H1 (cell line): ENCODE measurements around the gene TNFAIP2.

Source experiments
- CTCF ChIP-seq, 3 experiments: IDR thresholded peaks; 1 replicate in 2 of 3; 2 replicates in 1 of 3; pipeline versions ENCODE4 v1.5.1 to v1.6.1; 2011; ENCODE audit warnings: low read length in 3 of 3, mild to moderate bottlenecking in 3 of 3, inconsistent platforms in 2 of 3, low read depth in 1 of 3, moderate library complexity in 1 of 3; ENCODE audit not compliant: insufficient read depth in 1 of 3; ENCODE audit errors: control extremely low read depth in 1 of 3
- E2F6 ChIP-seq: IDR thresholded peaks from 2 replicates; pipeline ENCODE4 v1.6.1; 2012; ENCODE audit warnings: inconsistent platforms
- EP300 ChIP-seq, 2 experiments: IDR thresholded peaks; 1 replicate in 1 of 2; 2 replicates in 1 of 2; pipeline ENCODE4 v1.6.1; 2011 to 2012; ENCODE audit warnings: low read depth in 2 of 2, low read length in 2 of 2, mild to moderate bottlenecking in 2 of 2, borderline replicate concordance in 1 of 2, inconsistent platforms in 1 of 2, moderate library complexity in 1 of 2
- EZH2 ChIP-seq: fragments of 200-600 bp; sonication (generic); IDR thresholded peaks from 2 replicates; pipeline ENCODE4 v1.7.1; 2012; ENCODE audit warnings: low read depth, mild to moderate bottlenecking, moderate library complexity, low read length, inconsistent platforms; ENCODE audit not compliant: severe bottlenecking
- HDAC2 ChIP-seq, 2 experiments: fragments of 300-600 bp in 1 of 2; sonication (generic) in 1 of 2; IDR thresholded peaks; 2 replicates each; pipeline ENCODE4 v1.6.1; 2011 to 2012; ENCODE audit warnings: low read depth in 2 of 2, low read length in 2 of 2, mild to moderate bottlenecking in 2 of 2, moderate library complexity in 2 of 2, borderline replicate concordance in 1 of 2, inconsistent platforms in 1 of 2
- NRF1 ChIP-seq: IDR thresholded peaks from 2 replicates; pipeline ENCODE4 v1.6.1; 2011; ENCODE audit warnings: mild to moderate bottlenecking, low read depth, low read length, improper control_type of control experiment
- POLR2A ChIP-seq, 2 experiments: IDR thresholded peaks; 1 replicate in 1 of 2; 2 replicates in 1 of 2; pipeline ENCODE4 v1.6.1; 2011; ENCODE audit warnings: low read depth in 2 of 2, low read length in 2 of 2, mild to moderate bottlenecking in 2 of 2; ENCODE audit errors: control extremely low read depth in 1 of 2
- RNF2 ChIP-seq: fragments of 200-900, 300-1000 bp; sonication (generic); IDR thresholded peaks from 2 replicates; pipeline ENCODE4 v1.7.1; 2016; ENCODE audit warnings: borderline replicate concordance, low read depth, mild to moderate bottlenecking, antibody characterized with exemption, low read length; ENCODE audit not compliant: poor library complexity, severe bottlenecking; ENCODE audit errors: missing control alignments
- TCF12 ChIP-seq: IDR thresholded peaks from 2 replicates; pipeline ENCODE4 v1.6.1; 2011; ENCODE audit warnings: low read depth, mild to moderate bottlenecking, low read length

DNA sequence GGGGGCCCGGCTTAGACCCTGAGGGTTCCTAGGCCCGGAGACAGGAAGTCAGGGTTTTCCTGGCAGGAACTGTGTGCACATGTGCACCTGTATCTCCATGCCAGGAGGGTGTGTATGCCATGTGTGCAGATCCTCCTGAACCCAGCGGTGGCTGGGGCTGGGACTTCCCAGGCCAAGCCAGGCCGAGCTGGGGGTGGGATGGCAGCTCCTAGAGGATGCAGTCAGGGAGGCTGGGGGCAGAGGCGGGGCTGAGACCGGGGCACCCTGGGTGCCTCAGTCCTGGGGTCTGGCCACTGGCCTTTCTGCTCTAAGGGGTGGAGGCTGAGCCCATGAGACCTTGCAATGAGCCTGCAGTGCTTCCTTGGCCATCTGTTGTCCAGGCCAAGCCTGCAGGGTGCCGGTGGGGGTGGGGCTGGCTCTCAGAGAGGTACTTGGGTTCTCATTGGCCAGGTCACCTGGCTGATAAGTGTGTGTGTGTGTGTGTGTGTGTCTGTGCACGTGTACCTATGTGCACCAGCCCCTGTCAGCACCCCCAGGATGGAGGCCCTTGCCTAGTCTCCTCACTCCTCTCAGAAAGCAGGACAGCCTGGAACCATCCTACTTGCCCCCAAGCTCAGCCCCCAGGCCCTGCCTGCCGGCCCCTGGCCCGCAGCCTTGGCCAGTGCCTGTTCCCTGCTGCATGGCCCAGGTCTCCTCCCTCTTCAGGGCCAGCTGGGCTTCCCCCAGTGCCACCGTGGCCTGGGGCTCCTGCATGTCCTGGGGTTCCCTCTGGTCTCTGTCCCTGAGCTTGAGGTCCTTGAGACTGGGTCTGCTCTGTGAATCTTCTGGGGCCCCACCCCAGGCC, 10.6 kb upstream of the TNFAIP2 start:
- TF ChIP-seq E2F6 (no peak), HDAC2 (IDR thresholded peaks at IDR 0.05; ENCODE audit: borderline replicate concordance in 1 of 2, low read depth in 2 of 2, low read length in 2 of 2) (no peak), POLR2A (IDR thresholded peaks at IDR 0.05; ENCODE audit: control extremely low read depth in 1 of 2, low read depth in 2 of 2, low read length in 2 of 2) (no peak), RNF2 (no peak), EP300 (IDR thresholded peaks at IDR 0.05; ENCODE audit: borderline replicate concordance in 1 of 2, low read depth in 2 of 2, low read length in 2 of 2) (no peak), CTCF (IDR thresholded peaks at IDR 0.05; ENCODE audit: control extremely low read depth in 1 of 3, insufficient read depth in 1 of 3, low read depth in 1 of 3, low read length in 3 of 3) (no peak), EZH2 (no peak), NRF1 (no peak), TCF12 (no peak)
